GM21515 (cell line): ENCODE measurements around the gene CST4.
"Not testable (repeated sequence)": the region's sequence is repeated elsewhere in the genome, so short reads cannot be mapped to it uniquely, and the experiment has no call there.

Experiments
- ATAC-seq: cut with Tn5 transposase; IDR thresholded peaks from one replicate; pipeline ENCODE4 v1.9.1; 2021; ENCODE audit not compliant: unreplicated experiment

CST4 gene

DNA sequence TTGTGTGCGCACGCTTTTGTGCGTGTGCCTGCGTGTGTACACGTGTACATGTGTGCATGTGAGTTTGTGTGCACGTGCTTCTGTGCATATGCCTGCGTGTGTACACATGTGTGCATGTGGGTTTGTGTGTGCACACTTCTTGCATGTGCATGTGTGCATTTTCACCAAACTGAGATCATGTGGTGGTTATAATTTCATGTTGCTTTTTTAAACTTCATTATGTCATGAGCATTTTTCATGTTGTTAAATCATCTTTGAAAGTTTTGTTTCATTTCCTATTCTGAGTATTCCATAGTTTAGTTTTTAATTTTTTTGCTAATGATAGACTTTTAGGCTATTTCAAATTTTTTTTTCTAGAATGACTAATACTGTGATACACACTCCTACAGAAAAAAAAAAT, 44.7 kb downstream of the CST4 start:
- ATAC-seq, result no peak

DNA sequence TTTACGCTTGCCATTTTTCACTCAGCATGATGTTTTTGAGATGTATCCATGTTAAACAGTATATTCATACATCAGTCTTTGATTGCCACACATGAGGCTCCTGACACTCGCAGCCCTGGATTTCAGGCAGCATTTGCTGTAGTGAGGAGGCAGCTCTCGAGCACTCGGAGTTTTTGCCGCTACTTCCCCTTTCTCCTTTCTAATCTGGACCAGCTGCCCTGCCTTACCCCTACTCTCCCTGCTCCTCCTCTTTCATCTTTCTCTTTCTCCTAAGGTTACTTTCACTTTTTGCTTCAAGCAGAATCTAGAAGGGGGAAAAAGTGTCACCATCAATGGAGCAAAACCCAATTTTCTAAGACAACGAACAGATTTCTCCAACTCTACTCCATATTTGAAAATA, 45.2 kb downstream of the CST4 start:
- ATAC-seq, result no peak

DNA sequence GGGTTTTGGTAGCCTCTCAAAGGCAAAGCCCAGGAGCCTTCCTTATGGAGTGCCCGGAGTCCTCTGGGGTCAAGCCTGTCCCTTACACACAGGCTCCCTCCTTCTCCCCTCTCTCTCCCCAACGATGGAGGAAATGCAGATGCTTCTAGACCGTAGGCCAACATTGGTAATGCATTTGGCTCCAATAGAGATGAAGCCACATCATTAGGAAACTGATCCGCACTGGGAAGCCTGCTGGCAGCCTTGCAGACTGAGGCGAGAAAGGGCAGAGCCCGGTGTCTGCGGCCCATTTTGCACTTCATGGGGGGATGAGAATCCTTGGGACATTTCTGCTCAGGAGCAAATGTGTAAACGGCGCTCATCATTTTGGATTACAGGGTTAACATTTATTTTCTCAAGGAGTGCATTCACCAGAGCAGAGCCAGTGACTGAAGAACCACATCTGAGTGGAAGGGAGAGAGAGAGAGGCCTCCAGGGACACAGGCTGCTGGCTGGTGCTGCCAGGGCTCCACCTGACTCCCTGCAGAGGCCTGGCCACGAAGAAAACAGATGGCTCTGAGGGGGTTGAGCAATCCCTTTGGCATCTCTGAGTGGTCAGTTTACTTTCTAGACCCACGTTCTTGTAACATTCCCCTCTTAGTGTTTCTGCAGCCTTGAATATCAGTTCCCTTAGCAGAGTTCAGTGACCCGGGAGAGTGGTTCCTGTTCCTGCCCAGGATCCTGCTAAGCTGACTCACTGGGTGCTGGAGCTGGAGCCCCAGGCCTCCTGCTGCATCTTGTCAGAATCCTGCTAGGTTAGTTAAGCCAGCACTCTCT, 46.7 kb downstream of the CST4 start:
- no peak for ATAC-seq

DNA sequence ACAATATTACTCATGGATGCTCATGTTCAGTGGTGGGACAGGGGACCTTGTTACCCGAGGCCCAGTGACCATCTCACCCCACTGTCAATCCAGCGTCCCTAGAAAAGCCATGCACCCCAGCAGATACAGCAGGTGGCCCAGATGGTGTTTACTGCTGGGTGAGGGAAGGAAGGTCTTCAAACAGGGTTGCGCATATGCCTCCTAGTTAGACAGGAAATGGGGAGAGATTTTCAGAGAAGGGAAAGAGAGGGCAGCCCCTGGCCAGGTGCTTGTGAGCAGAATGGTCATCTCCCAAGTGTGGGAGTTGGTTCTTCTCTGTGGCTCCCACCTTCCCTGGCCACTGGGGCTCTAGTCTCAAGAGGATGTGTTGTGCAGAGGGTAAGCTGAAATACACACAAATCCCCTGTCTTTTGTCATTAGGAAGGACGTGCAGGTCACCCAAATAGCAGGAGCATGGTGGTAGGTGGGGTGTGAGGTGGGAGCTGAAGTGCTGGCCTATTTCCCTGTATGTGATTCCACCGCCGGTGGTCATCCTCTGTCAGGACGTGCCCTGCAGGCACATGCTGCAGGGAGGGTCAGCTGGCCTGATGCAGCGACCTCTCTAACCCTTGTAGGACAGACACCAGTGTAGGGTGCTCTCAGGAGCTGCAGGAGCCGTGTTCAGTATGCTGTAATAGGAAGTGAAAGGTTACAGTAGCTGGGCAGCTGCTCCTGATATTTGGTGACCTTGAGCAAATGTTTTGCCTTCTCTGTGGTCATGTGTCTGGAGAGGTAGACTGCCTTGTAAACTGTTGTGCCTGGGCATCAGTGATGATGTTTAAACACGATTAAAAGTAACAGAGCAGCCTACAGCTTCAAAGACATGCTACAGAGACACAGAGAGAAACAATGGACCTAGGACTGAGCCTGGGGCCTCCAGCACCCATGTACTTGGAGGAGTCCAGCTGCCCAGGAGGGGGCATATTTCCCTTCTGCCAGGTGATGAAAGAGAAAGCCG, 47.9 kb downstream of the CST4 start:
- ATAC-seq, result peak; percentile 30

DNA sequence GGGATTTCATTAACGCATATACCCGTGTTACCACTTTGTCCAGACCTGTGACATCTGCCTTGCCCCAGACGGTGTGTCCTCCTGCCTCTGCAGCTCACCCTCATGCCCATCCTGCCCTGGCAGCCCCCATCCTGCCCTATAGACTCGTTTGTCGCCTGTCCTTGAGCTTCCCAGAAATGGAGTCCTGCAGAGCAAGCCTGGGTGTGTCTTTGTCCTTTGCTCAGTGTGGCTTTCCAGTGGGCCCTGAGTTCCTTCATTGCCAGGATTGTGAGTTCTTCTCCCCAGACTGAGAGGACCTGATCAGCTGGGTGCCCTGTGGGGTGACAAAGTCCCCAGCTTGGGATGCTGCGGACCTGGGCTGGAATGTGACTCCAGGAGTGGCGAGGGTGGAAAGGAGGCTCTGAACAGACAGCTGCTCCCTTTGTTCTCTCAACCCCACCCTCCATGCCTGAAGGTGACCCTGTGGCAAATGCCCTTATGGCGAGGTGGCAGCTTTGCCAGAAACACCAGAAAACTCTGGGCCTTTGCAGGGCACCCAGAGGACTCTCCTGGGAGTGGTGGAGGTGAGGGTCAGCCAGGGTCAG, 48.7 kb downstream of the CST4 start:
- no peak for ATAC-seq

DNA sequence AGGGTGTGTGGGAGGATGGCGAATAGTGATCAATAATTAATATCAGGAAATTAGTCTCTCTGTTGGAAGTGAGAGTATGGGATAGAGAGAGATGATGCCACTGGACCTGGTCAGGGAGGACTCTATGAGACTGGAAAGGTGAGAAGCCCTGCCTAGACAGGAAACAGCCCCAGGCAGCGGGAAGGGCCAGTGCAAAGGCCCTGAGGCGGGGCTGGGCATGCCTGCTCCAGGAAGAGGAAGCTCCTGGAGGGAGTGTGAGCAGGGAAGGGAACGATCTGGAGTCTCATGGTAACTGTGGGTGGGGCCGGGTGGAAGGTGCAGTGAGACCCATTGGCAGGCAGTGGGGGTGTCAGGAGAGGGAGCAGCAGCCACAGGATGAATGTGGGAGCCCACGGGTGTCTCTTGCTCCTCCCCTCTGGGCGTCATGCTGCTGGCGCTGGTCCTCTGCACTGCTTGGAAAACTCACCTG, 49.3 kb downstream of the CST4 start:
- no peak for ATAC-seq

DNA sequence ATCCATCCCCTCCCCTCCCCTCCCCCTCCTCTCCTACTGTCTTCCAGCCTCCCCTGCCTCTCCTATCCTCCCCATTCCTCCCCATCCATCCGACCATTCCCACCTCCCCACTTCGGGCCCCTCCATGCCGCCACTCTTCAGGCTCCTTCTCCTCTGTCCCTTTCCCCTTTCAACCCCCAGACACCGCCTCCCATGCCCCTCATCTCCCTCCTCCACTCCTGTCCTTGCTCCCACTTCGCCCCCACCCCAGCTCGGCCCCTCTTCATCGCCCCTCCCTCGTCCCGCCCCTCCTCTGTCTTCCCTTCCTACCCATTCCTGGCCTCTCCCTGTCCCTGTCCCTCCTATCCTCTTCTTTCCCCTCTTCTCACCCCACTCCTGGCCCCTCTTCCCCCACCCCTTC, 50.5 kb downstream of the CST4 start:
- ATAC-seq, result no peak

DNA sequence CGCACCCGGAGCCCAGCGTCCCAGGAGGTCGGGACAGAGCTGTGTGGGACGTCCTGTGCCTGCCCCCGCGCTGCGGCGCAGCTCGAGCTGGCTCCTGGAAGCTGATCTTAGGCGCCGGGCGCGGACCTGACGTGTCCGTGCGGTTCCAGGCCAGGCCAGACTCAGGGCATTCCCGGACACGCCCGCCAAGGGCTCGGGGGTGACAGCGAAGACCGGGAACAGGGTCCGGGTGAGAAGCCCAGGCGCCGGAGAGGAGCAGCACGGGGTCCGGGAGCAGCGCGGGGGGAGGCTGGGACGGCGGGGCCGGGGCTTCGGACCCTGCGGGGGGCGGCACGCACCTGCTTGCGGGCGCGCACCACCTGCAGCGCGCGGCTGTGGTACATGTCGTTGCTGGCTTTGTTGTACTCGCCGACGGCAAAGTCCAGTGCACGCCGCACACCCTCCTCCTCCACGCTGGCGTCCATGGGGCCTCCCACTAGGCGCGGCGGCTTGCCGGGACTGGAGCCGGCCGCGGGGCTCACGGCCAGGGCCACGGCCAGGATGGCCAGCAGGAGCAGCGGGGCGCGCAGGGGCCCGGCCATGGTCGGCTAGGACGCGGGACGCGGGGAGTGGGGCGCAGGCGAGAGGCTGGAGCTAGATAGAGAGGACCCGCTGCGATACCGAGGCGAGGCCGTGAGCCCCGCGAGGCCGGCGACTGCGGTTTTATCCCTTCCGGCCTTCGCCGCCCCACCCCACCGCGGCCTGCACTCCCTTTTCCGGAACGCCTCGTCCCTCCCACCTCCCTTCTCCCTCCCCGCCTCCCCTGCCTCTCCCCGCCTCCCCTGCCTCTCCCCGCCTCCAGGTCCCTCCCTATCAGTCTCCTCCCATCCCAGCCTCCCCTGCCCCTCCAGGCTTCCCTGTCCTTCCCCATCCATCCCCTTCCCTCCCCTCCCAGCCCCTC, 51.3 kb downstream of the CST4 start, which contains the start of gene CST3:
Gene CST3 (minus strand): TSS at position 674 of the 940 bp plus-strand sequence. CDS start 93 bp downstream, at position 581.
- ATAC-seq, result peak; percentile 48

DNA sequence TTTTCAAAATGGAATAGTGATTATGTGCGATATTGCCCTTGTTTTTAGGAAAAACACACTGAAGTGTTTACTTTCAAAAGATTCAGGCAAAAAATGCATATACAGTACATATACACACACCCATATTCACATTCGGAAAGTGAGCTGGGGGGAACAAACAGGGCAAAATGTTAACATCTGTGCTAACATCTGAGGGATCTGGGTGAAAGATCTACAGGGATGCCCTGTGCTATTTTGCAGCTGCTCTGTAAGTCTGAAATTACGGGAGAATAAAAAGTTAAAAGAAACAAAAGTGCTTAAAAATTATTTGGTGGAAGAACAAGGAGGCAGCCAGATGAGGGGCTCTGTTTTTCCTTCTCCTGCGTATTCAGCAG, 51.9 kb downstream of the CST4 start:
- ATAC-seq, result no peak

DNA sequence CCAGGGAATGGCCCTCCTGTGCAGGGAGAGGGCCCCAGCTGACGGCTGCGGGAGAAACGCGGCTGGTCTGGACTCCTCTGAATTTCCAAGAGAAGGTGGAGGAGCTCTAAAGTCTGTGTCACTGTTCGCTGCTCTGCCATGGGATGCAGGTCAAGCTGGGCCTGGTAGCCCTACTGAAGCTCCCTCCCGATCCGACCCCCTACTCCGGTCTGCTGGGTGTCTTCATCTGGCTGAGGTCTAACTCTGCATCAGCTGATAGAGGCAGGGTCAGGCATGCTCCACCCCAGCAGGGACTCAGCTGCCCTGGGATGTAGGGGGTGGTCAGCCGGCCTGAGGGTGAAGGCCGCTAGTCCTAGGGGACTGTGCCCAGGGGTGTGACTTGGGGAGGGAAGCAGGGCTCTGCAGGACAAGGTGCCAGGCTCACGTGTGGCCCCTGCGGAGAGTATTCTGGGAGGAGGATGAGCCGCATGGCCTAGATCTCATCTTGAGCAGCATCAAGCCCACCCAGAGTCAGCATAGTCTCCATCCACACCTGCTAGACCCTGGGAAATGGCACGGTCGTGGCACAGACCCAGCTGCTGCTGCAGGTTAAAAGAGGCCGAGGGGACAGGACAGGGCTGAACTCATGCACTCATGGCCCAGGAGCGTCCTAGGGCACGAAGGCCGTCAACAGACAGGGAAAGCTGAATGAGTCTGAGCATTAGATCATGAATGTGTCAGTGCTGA, 52.5 kb downstream of the CST4 start:
- ATAC-seq, result no peak

DNA sequence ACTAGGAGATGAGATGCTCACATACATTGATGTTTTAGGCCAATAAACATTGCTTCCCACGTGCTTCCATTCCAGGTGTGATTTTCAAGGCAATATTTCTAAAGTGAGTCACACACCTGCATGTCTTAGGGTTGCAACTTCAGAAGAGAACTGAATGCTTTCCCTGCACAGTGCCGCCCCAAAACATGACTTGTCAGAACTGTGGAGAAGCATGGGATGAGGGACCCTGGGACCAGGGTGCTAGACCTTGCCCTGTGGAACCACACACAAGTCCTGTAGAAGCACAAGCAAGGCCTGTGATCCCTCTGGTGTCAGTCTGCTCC, 53.1 kb downstream of the CST4 start:
- not testable (repeated sequence) for ATAC-seq
